Ovary (tissue), 3 donors: ENCODE measurements around the gene STAT6.

Experiments
- CTCF ChIP-seq, 3 donors: fragments of 450-650 bp in 2 of 3; fragments of 200-600 bp in 1 of 3; IDR thresholded peaks; one replicate each; pipeline versions ENCODE4 v1.5.1 to v1.8.0; 2016 to 2022; ENCODE audit warnings: antibody characterized with exemption in 3 of 3, mild to moderate bottlenecking in 1 of 3
- EP300 ChIP-seq: sonication (generic); formaldehyde crosslinking; IDR thresholded peaks from one replicate; pipeline ENCODE4 v1.6.1; 2017; ENCODE audit warnings: antibody characterized with exemption
- POLR2A ChIP-seq: fragments of 450-650 bp; IDR thresholded peaks from one replicate; pipeline ENCODE4 v1.6.1; 2017; ENCODE audit warnings: antibody characterized with exemption, mild to moderate bottlenecking, moderate library complexity
- donor health status: DM: no; HTN: no; CAD: no.

- no peak for TF ChIP-seq POLR2A
- no peak for TF ChIP-seq CTCF (IDR thresholded peaks at IDR 0.05)
- TF ChIP-seq EP300: no peak
Measured at GRCh38 chr12:57105011-57105753, 6.0 kb downstream of the STAT6 start.
